Erythroblast (primary cell): Measurements from ENCODE around the gene GPR152.
"Not testable (repeated sequence)": the region's sequence is repeated elsewhere in the genome, so short reads cannot be mapped to it uniquely, and the experiment has no call there.

Experiments
- DNase-seq, 2 experiments: peaks; one replicate each; lab custom pipeline; 2025; lab: John Stamatoyannopoulos, UW
- GATA1 ChIP-seq: IDR thresholded peaks from 2 replicates; pipeline ENCODE4 v1.6.1; 2011; ENCODE audit warnings: low read depth, mild to moderate bottlenecking, control low read depth, low read length, moderate library complexity
- POLR2A ChIP-seq: IDR thresholded peaks from 2 replicates; pipeline ENCODE4 v1.6.1; 2011; ENCODE audit warnings: mild to moderate bottlenecking, low read length

GPR152 gene

GRCh38 chr11:67482275-67482826 is 29.8 kb upstream of the GPR152 start:
- TF ChIP-seq POLR2A, result no peak
- TF ChIP-seq GATA1, result no peak
- DNase-seq, result no peak

GRCh38 chr11:67477344-67478050 is 25.0 kb upstream of the GPR152 start:
- DNase-seq, result not testable (repeated sequence)

GRCh38 chr11:67476692-67477091 is 24.2 kb upstream of the GPR152 start:
- DNase-seq, result peak in 1 of 2 experiments; percentile 26

GRCh38 chr11:67472882-67473281 is 20.4 kb upstream of the GPR152 start:
- no peak for DNase-seq
- TF ChIP-seq GATA1, result no peak
- TF ChIP-seq POLR2A, result no peak

GRCh38 chr11:67470337-67471002 is 17.9 kb upstream of the GPR152 start:
- no peak for DNase-seq
- TF ChIP-seq POLR2A (no peak), GATA1 (no peak)

- no peak for TF ChIP-seq GATA1
- TF ChIP-seq POLR2A, result peak; percentile 27
- DNase-seq, result no peak
Observed at GRCh38 chr11:67469508-67469811, 16.9 kb upstream of the GPR152 start.

- DNase-seq, result peak; percentile 96 to 98
- TF ChIP-seq POLR2A, result peak; percentile 76
- no peak for TF ChIP-seq GATA1
Observed at GRCh38 chr11:67468759-67469507, 16.4 kb upstream of the GPR152 start, which contains the start of gene TMEM134. Gene TMEM134, minus strand, starts transcription at chr11:67469251. Its CDS starts 59 bp downstream, at chr11:67469192.

- DNase-seq, result peak in 1 of 2 experiments; percentile 51
- no peak for TF ChIP-seq GATA1
- TF ChIP-seq POLR2A, result no peak
Observed at GRCh38 chr11:67468456-67468758, 15.9 kb upstream of the GPR152 start.

GRCh38 chr11:67468056-67468455 is 15.5 kb upstream of the GPR152 start:
- TF ChIP-seq GATA1, result no peak
- TF ChIP-seq POLR2A, result no peak
- DNase-seq, result no peak

- TF ChIP-seq POLR2A, result no peak
- no peak for TF ChIP-seq GATA1
- DNase-seq, result no peak
Observed at GRCh38 chr11:67466962-67467771, 14.6 kb upstream of the GPR152 start.

GRCh38 chr11:67466367-67466766 is 13.8 kb upstream of the GPR152 start:
- no peak for DNase-seq
- TF ChIP-seq POLR2A (no peak), GATA1 (no peak)

GRCh38 chr11:67465530-67465929 is 13.0 kb upstream of the GPR152 start:
- DNase-seq, result peak; percentile 50 to 67

- no peak for TF ChIP-seq GATA1
- no peak for TF ChIP-seq POLR2A
Observed at GRCh38 chr11:67465189-67465510, 12.6 kb upstream of the GPR152 start.

GRCh38 chr11:67464411-67465188 is 12.1 kb upstream of the GPR152 start:
- peak; percentile 47 for TF ChIP-seq POLR2A
- no peak for TF ChIP-seq GATA1
- peak; percentile 91 to 96 for DNase-seq

More at GRCh38 chr11:67465189-67465510, 12.6 kb upstream of the GPR152 start:
- DNase-seq, result no peak
